Endothelial cell of umbilical vein (primary cell): ENCODE data around the gene ARL2BP. TPM values are rescaled to one million over a fixed set of nuclear protein-coding genes. Genes with fewer than 3 reads are reported as not detected.

ENCODE experiments used
- BruUV-seq: library from RNA; stranded (reverse); fragments of 400-500 nt; replicated peaks from 2 replicates; lab custom pipeline; 2021; lab: Mats Ljungman, UMichigan
- CTCF ChIA-PET: fragments of 300-600, 350-600 bp; sonication (Branson Sonifier 250); formaldehyde crosslinking; loops from one replicate; lab custom pipeline; 2021; ENCODE audit warnings: antibody characterized with exemption, inconsistent platforms; lab: Charles Lee
- POLR2A ChIA-PET: fragments of 300-600, 350-600 bp; sonication (Branson Sonifier 250); formaldehyde crosslinking; loops from one replicate; lab custom pipeline; 2021; ENCODE audit warnings: antibody characterized with exemption, inconsistent platforms; lab: Charles Lee
- DNase-seq: peaks from one replicate; pipeline ENCODE4 v3.0.0-alpha.2; 2011; ENCODE audit warnings: low read depth, low spot score
- FAIRE-seq: peaks from 2 replicates; lab custom pipeline; 2011; peaks lifted over from hg19 to GRCh38; lab: Jason Lieb, UNC
- H2AFZ ChIP-seq: 2 replicates; pipeline ENCODE4 v1.6.0; 2012; ENCODE audit warnings: low read depth, low read length, control low read depth, inconsistent platforms
- H3K27ac ChIP-seq: 2 replicates; pipeline ENCODE4 v1.5.1; 2011; ENCODE audit warnings: low read depth, mild to moderate bottlenecking, control low read depth, low read length, moderate library complexity; ENCODE audit not compliant: insufficient read depth
- H3K27me3 ChIP-seq, 2 experiments: 2 replicates each; pipeline versions ENCODE4 v1.6.0 to v1.6.1; 2011; ENCODE audit warnings: low read length in 2 of 2, mixed read lengths in 1 of 2; ENCODE audit not compliant: control insufficient read depth in 2 of 2, insufficient read depth in 2 of 2
- H3K36me3 ChIP-seq, 2 experiments: 2 replicates in 1 of 2; 3 replicates in 1 of 2; pipeline ENCODE4 v1.5.1; 2011; ENCODE audit warnings: low read length in 2 of 2, mild to moderate bottlenecking in 1 of 2, moderate library complexity in 1 of 2; ENCODE audit not compliant: control insufficient read depth in 2 of 2, insufficient read depth in 2 of 2; ENCODE audit errors: extremely low read depth in 1 of 2
- H3K4me1 ChIP-seq: 3 replicates; pipeline ENCODE4 v1.5.1; 2011; ENCODE audit warnings: mild to moderate bottlenecking, low read length; ENCODE audit not compliant: control insufficient read depth, insufficient read depth; ENCODE audit errors: extremely low read depth
- H3K4me2 ChIP-seq: 2 replicates; pipeline ENCODE4 v1.6.1; 2011; ENCODE audit warnings: low read length, control low read depth, mixed read lengths; ENCODE audit not compliant: insufficient read depth
- H3K4me3 ChIP-seq, 3 experiments: fragments of 200-600 bp in 1 of 3; sonication (generic), shearing (Covaris generic) in 1 of 3; replicated peaks in 1 of 3; 2 replicates each; pipeline ENCODE4 v1.5.1; 2011 to 2016; ENCODE audit warnings: control low read depth in 3 of 3, low read length in 3 of 3, mild to moderate bottlenecking in 2 of 3, inconsistent platforms in 1 of 3, low read depth in 1 of 3, moderate library complexity in 1 of 3; ENCODE audit not compliant: insufficient read depth in 1 of 3
- H3K79me2 ChIP-seq: 2 replicates; pipeline ENCODE4 v1.6.0; 2012; ENCODE audit warnings: low read length, inconsistent platforms; ENCODE audit not compliant: control insufficient read depth, insufficient read depth
- H3K9ac ChIP-seq: replicated peaks from 2 replicates; pipeline ENCODE3; 2011; ENCODE audit warnings: low read length, control low read depth; ENCODE audit not compliant: insufficient read depth; ENCODE audit errors: extremely low read depth
- H3K9me1 ChIP-seq: replicated peaks from 3 replicates; pipeline ENCODE4 v1.6.0; 2011; ENCODE audit warnings: mild to moderate bottlenecking, low read length; ENCODE audit not compliant: control insufficient read depth, insufficient read depth; ENCODE audit errors: extremely low read depth
- H3K9me3 ChIP-seq: replicated peaks from 2 replicates; pipeline ENCODE4 v1.5.1; 2012; ENCODE audit warnings: low read length, inconsistent platforms; ENCODE audit not compliant: control insufficient read depth, insufficient read depth
- H4K20me1 ChIP-seq: replicated peaks from 2 replicates; pipeline ENCODE3; 2011; ENCODE audit warnings: mild to moderate bottlenecking, low read length; ENCODE audit not compliant: control insufficient read depth, insufficient read depth; ENCODE audit errors: extremely low read depth
- CTCF ChIP-seq, 2 donors: IDR thresholded peaks; 1 replicate in 1 of 2; 2 replicates in 1 of 2; pipeline ENCODE4 v1.5.1; 2011; ENCODE audit warnings: low read length in 2 of 2, mild to moderate bottlenecking in 2 of 2, moderate library complexity in 2 of 2, control low read depth in 1 of 2, inconsistent platforms in 1 of 2, low read depth in 1 of 2; ENCODE audit not compliant: insufficient read depth in 1 of 2; ENCODE audit errors: extremely low read depth in 1 of 2
- EZH2 ChIP-seq: IDR thresholded peaks from 2 replicates; pipeline ENCODE4 v1.6.1; 2012; ENCODE audit warnings: borderline replicate concordance, low read depth, mild to moderate bottlenecking, moderate library complexity, low read length, inconsistent platforms; ENCODE audit not compliant: severe bottlenecking
- FOS ChIP-seq: IDR thresholded peaks from 2 replicates; pipeline ENCODE4 v1.6.1; 2011; ENCODE audit warnings: mild to moderate bottlenecking, low read length, moderate library complexity, borderline replicate concordance; ENCODE audit not compliant: insufficient read depth
- GATA2 ChIP-seq: IDR thresholded peaks from 2 replicates; pipeline ENCODE4 v1.7.0; 2011; ENCODE audit warnings: low read depth, mild to moderate bottlenecking, moderate library complexity, mixed read lengths, low read length; ENCODE audit not compliant: insufficient read length, insufficient read depth
- JUN ChIP-seq: IDR thresholded peaks from 2 replicates; pipeline ENCODE4 v1.6.1; 2011; ENCODE audit warnings: borderline replicate concordance, low read depth; ENCODE audit not compliant: insufficient read length, insufficient read depth
- MYC ChIP-seq: IDR thresholded peaks from one replicate; pipeline ENCODE4 v1.6.1; 2011; ENCODE audit warnings: mild to moderate bottlenecking, low read depth, low read length
- POLR2A ChIP-seq: IDR thresholded peaks from 2 replicates; pipeline ENCODE4 v1.6.1; 2012; ENCODE audit warnings: low read depth, mild to moderate bottlenecking, control low read depth, low read length
- POLR2AphosphoS5 ChIP-seq: IDR thresholded peaks from 2 replicates; pipeline ENCODE4 v1.6.1; 2012; ENCODE audit warnings: low read depth, mild to moderate bottlenecking, control low read depth, low read length, moderate library complexity; ENCODE audit not compliant: insufficient read depth
- dilution Hi-C: fragments of 300-500 bp; cut with MboI; formaldehyde crosslinking; loops from one replicate; pipeline ENCODE4 v1.15.0; 2019; ENCODE audit warnings: low sequenced_read_pairs; ENCODE audit not compliant: extremely low pct_ligation_motif_present
- intact Hi-C: fragments of 100-400 bp; cut with micrococcal nuclease; formaldehyde crosslinking; loops from one replicate; pipeline ENCODE4 v1.10.0; 2022
- polyA plus RNA-seq, 4 experiments: library from polyadenylated mRNA; depleted of rRNA in 3 of 4; stranded (reverse) in 3 of 4; unstranded in 1 of 4; fragments of >200 nt; gene quantifications; 2 replicates each; pipeline versions ENCODE4 v1.2.1 to v1.2.3, GENCODE V29; 2011 to 2012; ENCODE audit warnings: missing spikeins in 1 of 4
- total RNA-seq: library from RNA; stranded (reverse); gene quantifications from 2 replicates; pipeline ENCODE4 v1.2.3, GENCODE V29; 2021
- TF ChIP-seq, protein P1 (sequence below): IDR thresholded peaks from 2 replicates; pipeline ENCODE4 v1.6.1; 2011; ENCODE audit not compliant: insufficient read depth, insufficient read length

The ARL2BP gene
- total and polyA plus RNA-seq, 2 donors (not counting 3 experiments of a cell fraction or from before 2014, with no cell fraction given) = 80.4 to 111 TPM

- Histone ChIP-seq H3K9ac (no peak overlapping the region), H3K27ac (no peak overlapping the region), H4K20me1 (no peaks in the 10 kb centered on the region), H3K36me3 (no peaks in the 10 kb centered on the region), H3K79me2 (no peaks in the 10 kb centered on the region), H3K4me1 (peaks cover 17% of the 10 kb centered on the region), H3K9me3 (no peaks in the 10 kb centered on the region), H2AFZ (no peak overlapping the region), H3K9me1 (no peaks in the 10 kb centered on the region), H3K4me3 (no peak overlapping the region), H3K27me3 (no peaks in the 10 kb centered on the region), H3K4me2 (no peak overlapping the region)
- CTCF ChIA-PET = interaction anchor here (0.6 to 15.9 kb wide), 16 partner anchors 15 to 493 kb away, joined by 3 to 507 read pairs (median 4); partner anchors contain the start of genes CIAPIN1 and COQ9
- FAIRE-seq = no peak
- no TSS peak for BruUV-seq
- POLR2A ChIA-PET = no interaction called here
- dilution Hi-C loops = loop anchor here (25.0 kb wide), 1 partner anchor 111 kb away; the partner anchor contains the start of gene CCL17
- intact Hi-C loops = no loop called here
- DNase-seq = no peak
- TF ChIP-seq POLR2AphosphoS5 = no peak
- no peak for TF ChIP-seq GATA2
- no peak for TF ChIP-seq JUN
- TF ChIP-seq, protein P1, sequence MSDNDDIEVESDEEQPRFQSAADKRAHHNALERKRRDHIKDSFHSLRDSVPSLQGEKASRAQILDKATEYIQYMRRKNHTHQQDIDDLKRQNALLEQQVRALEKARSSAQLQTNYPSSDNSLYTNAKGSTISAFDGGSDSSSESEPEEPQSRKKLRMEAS = no peak
- TF ChIP-seq EZH2 = no peak
- TF ChIP-seq CTCF (IDR thresholded peaks at IDR 0.05; ENCODE audit: extremely low read depth in 1 of 2, insufficient read depth in 1 of 2, low read depth in 1 of 2, low read length in 2 of 2) = no peak
- TF ChIP-seq FOS = no peak
- no peak for TF ChIP-seq MYC
- no peak for TF ChIP-seq POLR2A
These were observed 56.2 kb downstream of the ARL2BP start for GRCh38 chr16:57301126-57301817.

Other genes starting within 250 kb of the ARL2BP start
- 91.9 and 92.0 TPM in 2 replicates for gene CPNE2, start 152.7 kb upstream of the ARL2BP start, total RNA-seq
- gene CPNE2, start 152.7 kb upstream of the ARL2BP start, polyA plus RNA-seq = 187 and 226 TPM in 2 replicates
- 91.8 and 98.2 TPM in 2 replicates for gene PSME3IP1, start 59.2 kb upstream of the ARL2BP start, total RNA-seq
- gene PSME3IP1, start 59.2 kb upstream of the ARL2BP start, polyA plus RNA-seq = 82.6 and 86.2 TPM in 2 replicates
- 55.1 and 55.8 TPM in 2 replicates for gene RSPRY1, start 58.9 kb upstream of the ARL2BP start, total RNA-seq
- 23.6 and 28.5 TPM in 2 replicates for gene RSPRY1, start 58.9 kb upstream of the ARL2BP start, polyA plus RNA-seq
- gene PLLP, start 39.4 kb downstream of the ARL2BP start, total RNA-seq = 3.1 and 4.4 TPM in 2 replicates
- gene PLLP, start 39.4 kb downstream of the ARL2BP start, polyA plus RNA-seq = 14.4 and 19.3 TPM in 2 replicates
- not detected in 2 replicates for gene CCL22, start 113.5 kb downstream of the ARL2BP start, total RNA-seq
- gene CCL22, start 113.5 kb downstream of the ARL2BP start, polyA plus RNA-seq = not detected in 2 replicates
- 1.2 and 2.3 TPM in 2 replicates for gene CX3CL1, start 127.2 kb downstream of the ARL2BP start, total RNA-seq
- 2.0 TPM in 2 replicates for gene CX3CL1, start 127.2 kb downstream of the ARL2BP start, polyA plus RNA-seq
- not detected in 2 replicates for gene CCL17, start 159.5 kb downstream of the ARL2BP start, total RNA-seq
- not detected in 2 replicates for gene CCL17, start 159.5 kb downstream of the ARL2BP start, polyA plus RNA-seq
- gene CIAPIN1, start 202.1 kb downstream of the ARL2BP start, total RNA-seq = 70.9 and 77.9 TPM in 2 replicates
- 70.7 and 74.6 TPM in 2 replicates for gene CIAPIN1, start 202.1 kb downstream of the ARL2BP start, polyA plus RNA-seq
- 42.1 and 42.5 TPM in 2 replicates for gene COQ9, start 202.2 kb downstream of the ARL2BP start, total RNA-seq
- gene COQ9, start 202.2 kb downstream of the ARL2BP start, polyA plus RNA-seq = 78.3 and 83.6 TPM in 2 replicates
- gene POLR2C, start 217.4 kb downstream of the ARL2BP start, total RNA-seq = 60.2 and 65.2 TPM in 2 replicates
- gene POLR2C, start 217.4 kb downstream of the ARL2BP start, polyA plus RNA-seq = 115 and 129 TPM in 2 replicates
- gene DOK4, start 241.2 kb downstream of the ARL2BP start, total RNA-seq = 22.3 and 24.4 TPM in 2 replicates
- gene DOK4, start 241.2 kb downstream of the ARL2BP start, polyA plus RNA-seq = 22.5 and 23.4 TPM in 2 replicates